Endothelial cell of umbilical vein (primary cell): ENCODE measurements around the gene UGGT2.
"Not testable (repeated sequence)": the region's sequence is repeated elsewhere in the genome, so short reads cannot be mapped to it uniquely, and the experiment has no call there.

Experiments
- CTCF ChIP-seq, 2 donors: IDR thresholded peaks; 1 replicate in 1 of 2; 2 replicates in 1 of 2; pipeline ENCODE4 v1.5.1; 2011; ENCODE audit warnings: low read length in 2 of 2, mild to moderate bottlenecking in 2 of 2, moderate library complexity in 2 of 2, control low read depth in 1 of 2, inconsistent platforms in 1 of 2, low read depth in 1 of 2; ENCODE audit not compliant: insufficient read depth in 1 of 2; ENCODE audit errors: extremely low read depth in 1 of 2
- EZH2 ChIP-seq: IDR thresholded peaks from 2 replicates; pipeline ENCODE4 v1.6.1; 2012; ENCODE audit warnings: borderline replicate concordance, low read depth, mild to moderate bottlenecking, moderate library complexity, low read length, inconsistent platforms; ENCODE audit not compliant: severe bottlenecking
- FOS ChIP-seq: IDR thresholded peaks from 2 replicates; pipeline ENCODE4 v1.6.1; 2011; ENCODE audit warnings: mild to moderate bottlenecking, low read length, moderate library complexity, borderline replicate concordance; ENCODE audit not compliant: insufficient read depth
- GATA2 ChIP-seq: IDR thresholded peaks from 2 replicates; pipeline ENCODE4 v1.7.0; 2011; ENCODE audit warnings: low read depth, mild to moderate bottlenecking, moderate library complexity, mixed read lengths, low read length; ENCODE audit not compliant: insufficient read length, insufficient read depth
- JUN ChIP-seq: IDR thresholded peaks from 2 replicates; pipeline ENCODE4 v1.6.1; 2011; ENCODE audit warnings: borderline replicate concordance, low read depth; ENCODE audit not compliant: insufficient read length, insufficient read depth
- MYC ChIP-seq: IDR thresholded peaks from one replicate; pipeline ENCODE4 v1.6.1; 2011; ENCODE audit warnings: mild to moderate bottlenecking, low read depth, low read length
- POLR2A ChIP-seq: IDR thresholded peaks from 2 replicates; pipeline ENCODE4 v1.6.1; 2012; ENCODE audit warnings: low read depth, mild to moderate bottlenecking, control low read depth, low read length
- POLR2AphosphoS5 ChIP-seq: IDR thresholded peaks from 2 replicates; pipeline ENCODE4 v1.6.1; 2012; ENCODE audit warnings: low read depth, mild to moderate bottlenecking, control low read depth, low read length, moderate library complexity; ENCODE audit not compliant: insufficient read depth
- TF ChIP-seq, protein P1 (sequence below): IDR thresholded peaks from 2 replicates; pipeline ENCODE4 v1.6.1; 2011; ENCODE audit not compliant: insufficient read depth, insufficient read length

DNA sequence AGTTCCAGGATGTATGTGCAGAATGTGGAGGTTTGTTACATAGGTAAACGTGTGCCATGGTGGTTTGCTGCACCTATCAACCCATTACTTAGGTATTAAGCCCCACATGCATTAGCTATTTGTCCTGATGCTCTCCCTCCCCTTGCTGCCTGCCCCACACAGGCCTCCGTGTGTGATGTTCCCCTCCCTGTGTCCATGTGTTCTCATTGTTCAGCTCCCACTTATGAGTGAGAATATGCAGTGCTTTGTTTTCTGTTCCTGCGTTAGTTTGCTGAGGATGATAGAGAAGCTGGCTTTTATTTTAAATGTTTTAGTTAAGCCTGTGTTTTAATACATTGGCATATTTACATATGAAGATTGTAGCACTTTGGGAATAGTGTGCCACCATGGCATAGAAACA is 290.6 kb downstream of the UGGT2 start:
- TF ChIP-seq POLR2AphosphoS5; CTCF (IDR thresholded peaks at IDR 0.05; ENCODE audit: extremely low read depth in 1 of 2, insufficient read depth in 1 of 2, low read depth in 1 of 2, low read length in 2 of 2); JUN; POLR2A; EZH2; GATA2; FOS; MYC: not testable (repeated sequence)
- TF ChIP-seq, protein P1, sequence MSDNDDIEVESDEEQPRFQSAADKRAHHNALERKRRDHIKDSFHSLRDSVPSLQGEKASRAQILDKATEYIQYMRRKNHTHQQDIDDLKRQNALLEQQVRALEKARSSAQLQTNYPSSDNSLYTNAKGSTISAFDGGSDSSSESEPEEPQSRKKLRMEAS: not testable (repeated sequence)
